K562 (cell line): ENCODE measurements around the gene CCPG1. TPM values are rescaled to one million over a fixed set of nuclear protein-coding genes. Genes with fewer than 3 reads are reported as not detected.

Source experiments
- BACH1 ChIP-seq: fragments of 200-800 bp; sonication (Bioruptor generic); IDR thresholded peaks from 2 replicates; pipeline ENCODE4 v1.6.1; 2016; ENCODE audit warnings: missing genetic modification characterization, missing compliant biosample characterization
- CXXC5 ChIP-seq: fragments of 250-450 bp; sonication (Bioruptor Pico); IDR thresholded peaks from 2 replicates; pipeline ENCODE4 v1.8.0; 2022; ENCODE audit warnings: inconsistent platforms, mild to moderate bottlenecking, moderate library complexity
- HNRNPUL1 ChIP-seq: fragments of 200-400 bp; formaldehyde crosslinking; IDR thresholded peaks from 2 replicates; pipeline ENCODE4 v1.6.1; 2017; ENCODE audit warnings: low read length
- NFXL1 ChIP-seq: fragments of 450-650 bp; formaldehyde crosslinking; IDR thresholded peaks from 2 replicates; pipeline ENCODE4 v1.4.0; 2021; ENCODE audit warnings: mild to moderate bottlenecking
- RFX7 ChIP-seq: fragments of 250-450 bp; sonication (Bioruptor Pico); IDR thresholded peaks from 2 replicates; pipeline ENCODE4 v1.5.1; 2021; ENCODE audit warnings: mild to moderate bottlenecking
- STAG1 ChIP-seq: sonication (generic); formaldehyde crosslinking; IDR thresholded peaks from 2 replicates; pipeline ENCODE4 v1.5.0; 2020; ENCODE audit warnings: missing genetic modification reagents, borderline replicate concordance
- ZNF311 ChIP-seq: fragments of 250-450 bp; sonication (Bioruptor Pico); IDR thresholded peaks from 2 replicates; pipeline ENCODE4 v1.4.0; 2020; ENCODE audit warnings: mild to moderate bottlenecking, moderate library complexity
- ZNF41 ChIP-seq: fragments of 250-450 bp; sonication (Bioruptor Pico); conservative IDR thresholded peaks from 2 replicates; pipeline ENCODE4 v1.4.0; 2020; ENCODE audit warnings: mild to moderate bottlenecking
- ZNF644 ChIP-seq: fragments of 200-800 bp; sonication (Bioruptor generic); IDR thresholded peaks from 2 replicates; pipeline ENCODE4 v1.6.1; 2016; ENCODE audit warnings: low read depth, missing genetic modification characterization, missing compliant biosample characterization
- polyA plus RNA-seq, 8 experiments: library from polyadenylated mRNA; depleted of rRNA in 4 of 8; stranded (reverse) in 5 of 8; unstranded in 3 of 8; fragments of >200 nt; fragmentation: Nextera tagmentation in 2 of 8; fragmentation: Illumina TruSeq in 1 of 8; extraction: Ambion mirVana in 2 of 8; extraction: Trizol in 1 of 8; gene quantifications; 2 replicates each; pipeline versions ENCODE4 v1.2.1 to v1.2.3, GENCODE V29; 2011 to 2014; ENCODE audit warnings: inconsistent platforms in 1 of 8, missing spikeins in 1 of 8
- total RNA-seq, 7 experiments: library from RNA; depleted of rRNA in 6 of 7; stranded (reverse); fragments of >200 nt in 6 of 7; fragmentation: Illumina TruSeq in 2 of 7; extraction: Trizol in 2 of 7; gene quantifications; 2 replicates each; pipeline versions ENCODE4 v1.2.1 to v1.2.3, GENCODE V29; 2011 to 2021; ENCODE audit warnings: low replicate concordance in 1 of 7
- TF ChIP-seq, protein P1 (sequence below): fragments of 200-600 bp; sonication (generic); IDR thresholded peaks from one replicate; pipeline ENCODE4 v1.6.1; 2012; ENCODE audit warnings: mild to moderate bottlenecking, low read depth, low read length, inconsistent platforms
- TF ChIP-seq, protein P2 (sequence below): fragments of 450-650 bp; IDR thresholded peaks from 2 replicates; pipeline ENCODE4 v1.6.1; 2016
- TF ChIP-seq, protein P3 (sequence below): fragments of 450-650 bp; IDR thresholded peaks from one replicate; pipeline ENCODE4 v1.6.1; 2018; ENCODE audit warnings: mild to moderate bottlenecking, moderate library complexity; ENCODE audit not compliant: partially characterized antibody

Gene CCPG1
- total and polyA plus RNA-seq, 9 of the 15 experiments (the other 6 are each of a cell fraction or from before 2014, with no cell fraction given) = 33.0 to 54.9 (median 41.1) TPM

DNA sequence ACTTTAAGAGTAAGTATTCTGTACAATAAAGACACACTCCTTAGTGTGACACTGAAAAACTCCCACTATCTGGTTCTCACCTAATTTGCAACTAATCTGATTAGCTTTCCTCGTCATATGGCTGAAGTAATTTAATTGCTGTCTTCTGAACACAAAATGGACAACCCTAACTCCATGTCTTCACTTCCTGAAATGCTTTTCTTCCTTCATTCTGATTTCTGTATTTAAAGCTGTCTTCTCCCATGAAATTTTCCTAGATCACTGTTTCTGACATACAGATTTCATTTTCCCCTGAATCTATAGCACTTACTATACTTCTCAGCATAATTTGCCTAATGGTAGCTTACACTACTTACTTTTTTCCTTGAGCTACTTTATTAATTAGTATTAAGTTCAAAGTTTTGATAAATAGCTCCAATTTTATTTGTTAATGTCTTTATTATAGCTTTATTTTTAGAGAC is 6.3 kb downstream of the CCPG1 start (continued):
- TF ChIP-seq, protein P1, sequence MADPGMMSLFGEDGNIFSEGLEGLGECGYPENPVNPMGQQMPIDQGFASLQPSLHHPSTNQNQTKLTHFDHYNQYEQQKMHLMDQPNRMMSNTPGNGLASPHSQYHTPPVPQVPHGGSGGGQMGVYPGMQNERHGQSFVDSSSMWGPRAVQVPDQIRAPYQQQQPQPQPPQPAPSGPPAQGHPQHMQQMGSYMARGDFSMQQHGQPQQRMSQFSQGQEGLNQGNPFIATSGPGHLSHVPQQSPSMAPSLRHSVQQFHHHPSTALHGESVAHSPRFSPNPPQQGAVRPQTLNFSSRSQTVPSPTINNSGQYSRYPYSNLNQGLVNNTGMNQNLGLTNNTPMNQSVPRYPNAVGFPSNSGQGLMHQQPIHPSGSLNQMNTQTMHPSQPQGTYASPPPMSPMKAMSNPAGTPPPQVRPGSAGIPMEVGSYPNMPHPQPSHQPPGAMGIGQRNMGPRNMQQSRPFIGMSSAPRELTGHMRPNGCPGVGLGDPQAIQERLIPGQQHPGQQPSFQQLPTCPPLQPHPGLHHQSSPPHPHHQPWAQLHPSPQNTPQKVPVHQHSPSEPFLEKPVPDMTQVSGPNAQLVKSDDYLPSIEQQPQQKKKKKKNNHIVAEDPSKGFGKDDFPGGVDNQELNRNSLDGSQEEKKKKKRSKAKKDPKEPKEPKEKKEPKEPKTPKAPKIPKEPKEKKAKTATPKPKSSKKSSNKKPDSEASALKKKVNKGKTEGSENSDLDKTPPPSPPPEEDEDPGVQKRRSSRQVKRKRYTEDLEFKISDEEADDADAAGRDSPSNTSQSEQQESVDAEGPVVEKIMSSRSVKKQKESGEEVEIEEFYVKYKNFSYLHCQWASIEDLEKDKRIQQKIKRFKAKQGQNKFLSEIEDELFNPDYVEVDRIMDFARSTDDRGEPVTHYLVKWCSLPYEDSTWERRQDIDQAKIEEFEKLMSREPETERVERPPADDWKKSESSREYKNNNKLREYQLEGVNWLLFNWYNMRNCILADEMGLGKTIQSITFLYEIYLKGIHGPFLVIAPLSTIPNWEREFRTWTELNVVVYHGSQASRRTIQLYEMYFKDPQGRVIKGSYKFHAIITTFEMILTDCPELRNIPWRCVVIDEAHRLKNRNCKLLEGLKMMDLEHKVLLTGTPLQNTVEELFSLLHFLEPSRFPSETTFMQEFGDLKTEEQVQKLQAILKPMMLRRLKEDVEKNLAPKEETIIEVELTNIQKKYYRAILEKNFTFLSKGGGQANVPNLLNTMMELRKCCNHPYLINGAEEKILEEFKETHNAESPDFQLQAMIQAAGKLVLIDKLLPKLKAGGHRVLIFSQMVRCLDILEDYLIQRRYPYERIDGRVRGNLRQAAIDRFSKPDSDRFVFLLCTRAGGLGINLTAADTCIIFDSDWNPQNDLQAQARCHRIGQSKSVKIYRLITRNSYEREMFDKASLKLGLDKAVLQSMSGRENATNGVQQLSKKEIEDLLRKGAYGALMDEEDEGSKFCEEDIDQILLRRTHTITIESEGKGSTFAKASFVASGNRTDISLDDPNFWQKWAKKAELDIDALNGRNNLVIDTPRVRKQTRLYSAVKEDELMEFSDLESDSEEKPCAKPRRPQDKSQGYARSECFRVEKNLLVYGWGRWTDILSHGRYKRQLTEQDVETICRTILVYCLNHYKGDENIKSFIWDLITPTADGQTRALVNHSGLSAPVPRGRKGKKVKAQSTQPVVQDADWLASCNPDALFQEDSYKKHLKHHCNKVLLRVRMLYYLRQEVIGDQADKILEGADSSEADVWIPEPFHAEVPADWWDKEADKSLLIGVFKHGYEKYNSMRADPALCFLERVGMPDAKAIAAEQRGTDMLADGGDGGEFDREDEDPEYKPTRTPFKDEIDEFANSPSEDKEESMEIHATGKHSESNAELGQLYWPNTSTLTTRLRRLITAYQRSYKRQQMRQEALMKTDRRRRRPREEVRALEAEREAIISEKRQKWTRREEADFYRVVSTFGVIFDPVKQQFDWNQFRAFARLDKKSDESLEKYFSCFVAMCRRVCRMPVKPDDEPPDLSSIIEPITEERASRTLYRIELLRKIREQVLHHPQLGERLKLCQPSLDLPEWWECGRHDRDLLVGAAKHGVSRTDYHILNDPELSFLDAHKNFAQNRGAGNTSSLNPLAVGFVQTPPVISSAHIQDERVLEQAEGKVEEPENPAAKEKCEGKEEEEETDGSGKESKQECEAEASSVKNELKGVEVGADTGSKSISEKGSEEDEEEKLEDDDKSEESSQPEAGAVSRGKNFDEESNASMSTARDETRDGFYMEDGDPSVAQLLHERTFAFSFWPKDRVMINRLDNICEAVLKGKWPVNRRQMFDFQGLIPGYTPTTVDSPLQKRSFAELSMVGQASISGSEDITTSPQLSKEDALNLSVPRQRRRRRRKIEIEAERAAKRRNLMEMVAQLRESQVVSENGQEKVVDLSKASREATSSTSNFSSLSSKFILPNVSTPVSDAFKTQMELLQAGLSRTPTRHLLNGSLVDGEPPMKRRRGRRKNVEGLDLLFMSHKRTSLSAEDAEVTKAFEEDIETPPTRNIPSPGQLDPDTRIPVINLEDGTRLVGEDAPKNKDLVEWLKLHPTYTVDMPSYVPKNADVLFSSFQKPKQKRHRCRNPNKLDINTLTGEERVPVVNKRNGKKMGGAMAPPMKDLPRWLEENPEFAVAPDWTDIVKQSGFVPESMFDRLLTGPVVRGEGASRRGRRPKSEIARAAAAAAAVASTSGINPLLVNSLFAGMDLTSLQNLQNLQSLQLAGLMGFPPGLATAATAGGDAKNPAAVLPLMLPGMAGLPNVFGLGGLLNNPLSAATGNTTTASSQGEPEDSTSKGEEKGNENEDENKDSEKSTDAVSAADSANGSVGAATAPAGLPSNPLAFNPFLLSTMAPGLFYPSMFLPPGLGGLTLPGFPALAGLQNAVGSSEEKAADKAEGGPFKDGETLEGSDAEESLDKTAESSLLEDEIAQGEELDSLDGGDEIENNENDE = no peak
- TF ChIP-seq ZNF644 (tag) = peak; percentile 86; the same call in 1 of the 2 replicates
- TF ChIP-seq, protein P2, sequence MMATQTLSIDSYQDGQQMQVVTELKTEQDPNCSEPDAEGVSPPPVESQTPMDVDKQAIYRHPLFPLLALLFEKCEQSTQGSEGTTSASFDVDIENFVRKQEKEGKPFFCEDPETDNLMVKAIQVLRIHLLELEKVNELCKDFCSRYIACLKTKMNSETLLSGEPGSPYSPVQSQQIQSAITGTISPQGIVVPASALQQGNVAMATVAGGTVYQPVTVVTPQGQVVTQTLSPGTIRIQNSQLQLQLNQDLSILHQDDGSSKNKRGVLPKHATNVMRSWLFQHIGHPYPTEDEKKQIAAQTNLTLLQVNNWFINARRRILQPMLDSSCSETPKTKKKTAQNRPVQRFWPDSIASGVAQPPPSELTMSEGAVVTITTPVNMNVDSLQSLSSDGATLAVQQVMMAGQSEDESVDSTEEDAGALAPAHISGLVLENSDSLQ = no peak; the same call in 1 of the 2 replicates
- TF ChIP-seq, protein P3, sequence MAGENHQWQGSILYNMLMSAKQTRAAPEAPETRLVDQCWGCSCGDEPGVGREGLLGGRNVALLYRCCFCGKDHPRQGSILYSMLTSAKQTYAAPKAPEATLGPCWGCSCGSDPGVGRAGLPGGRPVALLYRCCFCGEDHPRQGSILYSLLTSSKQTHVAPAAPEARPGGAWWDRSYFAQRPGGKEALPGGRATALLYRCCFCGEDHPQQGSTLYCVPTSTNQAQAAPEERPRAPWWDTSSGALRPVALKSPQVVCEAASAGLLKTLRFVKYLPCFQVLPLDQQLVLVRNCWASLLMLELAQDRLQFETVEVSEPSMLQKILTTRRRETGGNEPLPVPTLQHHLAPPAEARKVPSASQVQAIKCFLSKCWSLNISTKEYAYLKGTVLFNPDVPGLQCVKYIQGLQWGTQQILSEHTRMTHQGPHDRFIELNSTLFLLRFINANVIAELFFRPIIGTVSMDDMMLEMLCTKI = no peak
- peak; percentile 90 for TF ChIP-seq ZNF311 (CRISPR knock-in tag)
- TF ChIP-seq NFXL1 = no peak
- no peak for TF ChIP-seq RFX7
- peak; percentile 75; the same call in 1 of the 2 replicates for TF ChIP-seq ZNF41 (CRISPR knock-in tag)
- no peak for TF ChIP-seq STAG1 (CRISPR knock-in tag)
- no peak for TF ChIP-seq HNRNPUL1
- TF ChIP-seq BACH1 = peak; percentile 60; the same call in 1 of the 2 replicates
- peak; percentile 63; the same call in 1 of the 2 replicates for TF ChIP-seq CXXC5 (CRISPR knock-in tag)
